OCI-LY1 (cell line): ENCODE data around the gene PTPRN2.

ENCODE experiments used
- H2AFZ ChIP-seq: fragments of 200-600 bp; sonication (generic), shearing (Covaris generic); 2 replicates; pipeline ENCODE4 v1.6.0; 2014; ENCODE audit warnings: antibody characterized with exemption, mild to moderate bottlenecking, low read length
- H3F3A ChIP-seq: fragments of 200-600 bp; sonication (generic), shearing (Covaris generic); 2 replicates; pipeline ENCODE4 v1.6.0; 2014; ENCODE audit warnings: mild to moderate bottlenecking, antibody characterized with exemption, low read length, moderate library complexity; ENCODE audit not compliant: insufficient read depth
- H3K27ac ChIP-seq: fragments of 200-600 bp; sonication (generic); 2 replicates; pipeline ENCODE4 v1.5.1; 2014; ENCODE audit warnings: low read length, mixed run types, mild to moderate bottlenecking, low read depth; ENCODE audit not compliant: poor library complexity, severe bottlenecking
- H3K27me3 ChIP-seq: fragments of 200-600 bp; sonication (generic); 2 replicates; pipeline ENCODE4 v1.6.0; 2014; ENCODE audit warnings: antibody characterized with exemption, mild to moderate bottlenecking, low read length, moderate library complexity; ENCODE audit not compliant: insufficient read depth
- H3K36me3 ChIP-seq: fragments of 200-600 bp; sonication (generic); 2 replicates; pipeline ENCODE4 v1.6.1; 2014; ENCODE audit warnings: mild to moderate bottlenecking, antibody characterized with exemption, low read length, moderate library complexity, mixed read lengths; ENCODE audit not compliant: insufficient read depth
- H3K4me1 ChIP-seq: fragments of 200-600 bp; sonication (generic); 2 replicates; pipeline ENCODE4 v1.5.1; 2014; ENCODE audit warnings: mild to moderate bottlenecking, low read length, moderate library complexity; ENCODE audit not compliant: insufficient read depth, severe bottlenecking
- H3K4me2 ChIP-seq: fragments of 200-600 bp; sonication (generic), shearing (Covaris generic); 2 replicates; pipeline ENCODE4 v1.6.1; 2014; ENCODE audit warnings: low read length
- H3K4me3 ChIP-seq: fragments of 200-600 bp; sonication (generic); 2 replicates; pipeline ENCODE4 v1.5.1; 2014; ENCODE audit warnings: low read length, low read depth, mild to moderate bottlenecking, mixed read lengths; ENCODE audit not compliant: poor library complexity, severe bottlenecking
- H3K79me2 ChIP-seq: fragments of 200-600 bp; shearing (Covaris generic); 2 replicates; pipeline ENCODE4 v1.6.1; 2016; ENCODE audit warnings: mixed run types, low read length, mixed read lengths; ENCODE audit not compliant: insufficient read depth
- H3K9ac ChIP-seq: fragments of 200-600 bp; sonication (generic), shearing (Covaris generic); 2 replicates; pipeline ENCODE4 v1.6.1; 2014; ENCODE audit warnings: mild to moderate bottlenecking, low read length, mixed read lengths
- H3K9me2 ChIP-seq: fragments of 200-600 bp; sonication (generic), shearing (Covaris generic); 2 replicates; pipeline ENCODE4 v1.6.1; 2014; ENCODE audit warnings: low read depth, mild to moderate bottlenecking, low read length, mixed read lengths
- H3K9me3 ChIP-seq: fragments of 200-600 bp; shearing (Covaris generic); 2 replicates; pipeline ENCODE4 v1.6.1; 2014; ENCODE audit warnings: low read length, mixed read lengths
- H4K20me1 ChIP-seq: fragments of 200-600 bp; sonication (generic), shearing (Covaris generic); 2 replicates; pipeline ENCODE4 v1.6.0; 2016; ENCODE audit warnings: mild to moderate bottlenecking, low read length; ENCODE audit not compliant: insufficient read depth
- EZH2 ChIP-seq: fragments of 200-600 bp; sonication (generic), shearing (Covaris generic); IDR thresholded peaks from 2 replicates; pipeline ENCODE4 v1.8.0; 2017; ENCODE audit warnings: borderline replicate concordance, mixed run types, mild to moderate bottlenecking, antibody characterized with exemption, low read length, moderate library complexity, mixed read lengths
- TF ChIP-seq, protein P1 (sequence below): fragments of 200-600 bp; sonication (generic), shearing (Covaris generic); IDR thresholded peaks from 2 replicates; pipeline ENCODE4 v1.5.1; 2017; ENCODE audit warnings: mild to moderate bottlenecking, antibody characterized with exemption, low read length, moderate library complexity, mixed read lengths

PTPRN2 gene

GRCh38 chr7:157745721-157746709, 841.6 kb downstream of the PTPRN2 start:
- Histone ChIP-seq H3K4me2 (no peak overlapping the region), H3K9me2 (no peaks in the 10 kb centered on the region), H3K4me1 (no peaks in the 10 kb centered on the region), H3F3A (no peaks in the 10 kb centered on the region), H4K20me1 (no peaks in the 10 kb centered on the region), H3K27me3 (no peaks in the 10 kb centered on the region), H2AFZ (no peak overlapping the region), H3K79me2 (no peaks in the 10 kb centered on the region), H3K4me3 (no peak overlapping the region), H3K9ac (no peak overlapping the region), H3K9me3 (no peaks in the 10 kb centered on the region), H3K36me3 (no peaks in the 10 kb centered on the region), H3K27ac (no peak overlapping the region)
- TF ChIP-seq EZH2: no peak
- TF ChIP-seq, protein P1, sequence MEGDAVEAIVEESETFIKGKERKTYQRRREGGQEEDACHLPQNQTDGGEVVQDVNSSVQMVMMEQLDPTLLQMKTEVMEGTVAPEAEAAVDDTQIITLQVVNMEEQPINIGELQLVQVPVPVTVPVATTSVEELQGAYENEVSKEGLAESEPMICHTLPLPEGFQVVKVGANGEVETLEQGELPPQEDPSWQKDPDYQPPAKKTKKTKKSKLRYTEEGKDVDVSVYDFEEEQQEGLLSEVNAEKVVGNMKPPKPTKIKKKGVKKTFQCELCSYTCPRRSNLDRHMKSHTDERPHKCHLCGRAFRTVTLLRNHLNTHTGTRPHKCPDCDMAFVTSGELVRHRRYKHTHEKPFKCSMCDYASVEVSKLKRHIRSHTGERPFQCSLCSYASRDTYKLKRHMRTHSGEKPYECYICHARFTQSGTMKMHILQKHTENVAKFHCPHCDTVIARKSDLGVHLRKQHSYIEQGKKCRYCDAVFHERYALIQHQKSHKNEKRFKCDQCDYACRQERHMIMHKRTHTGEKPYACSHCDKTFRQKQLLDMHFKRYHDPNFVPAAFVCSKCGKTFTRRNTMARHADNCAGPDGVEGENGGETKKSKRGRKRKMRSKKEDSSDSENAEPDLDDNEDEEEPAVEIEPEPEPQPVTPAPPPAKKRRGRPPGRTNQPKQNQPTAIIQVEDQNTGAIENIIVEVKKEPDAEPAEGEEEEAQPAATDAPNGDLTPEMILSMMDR: no peak

GRCh38 chr7:157744786-157745601, 842.6 kb downstream of the PTPRN2 start:
- no peaks in the 10 kb centered on the region for H3K27me3 ChIP-seq

More at GRCh38 chr7:157744786-157745601, 842.6 kb downstream of the PTPRN2 start:
- Histone ChIP-seq H3K4me2 (no peak overlapping the region), H3K9me2 (no peaks in the 10 kb centered on the region), H3K27ac (no peak overlapping the region), H3K4me3 (no peak overlapping the region), H3K9me3 (no peaks in the 10 kb centered on the region), H2AFZ (no peak overlapping the region), H3K4me1 (no peaks in the 10 kb centered on the region), H3K36me3 (no peaks in the 10 kb centered on the region), H3K9ac (no peak overlapping the region), H4K20me1 (no peaks in the 10 kb centered on the region), H3F3A (no peaks in the 10 kb centered on the region), H3K79me2 (no peaks in the 10 kb centered on the region)
- TF ChIP-seq, protein P1: no peak
- TF ChIP-seq EZH2: no peak
